ENCODE results near the gene TSPEAR. TPM values are rescaled to one million over a fixed set of nuclear protein-coding genes. Genes with fewer than 3 reads are reported as not detected.

The TSPEAR gene
- total RNA-seq, 2 experiments from 2014 or later, result not detected

DNA sequence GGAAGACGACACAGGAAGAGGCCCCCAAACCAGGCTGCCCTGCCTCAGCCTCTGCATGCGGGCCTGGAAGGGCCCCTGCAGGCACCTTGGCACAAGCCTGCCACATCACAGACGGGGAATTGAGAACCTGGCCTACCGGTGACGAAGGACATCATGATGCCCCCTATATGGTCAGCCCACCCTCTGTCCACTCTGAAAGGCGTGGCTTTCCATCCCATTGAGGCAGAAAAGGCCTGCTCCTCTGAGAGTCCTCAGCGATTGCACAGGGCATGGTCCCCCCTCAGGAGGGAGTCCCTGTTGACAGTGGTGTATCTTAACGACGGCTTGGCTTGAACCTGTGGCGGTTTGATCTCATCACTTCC, 182.8 kb downstream of the TSPEAR start:
- H3K27ac ChIP-seq (ENCODE audit: low read depth, low read length, poor library complexity, severe bottlenecking), result no peak overlapping the region
- ChIA-PET CTCF (ENCODE audit: unreplicated experiment) (no interaction called here), POLR2A (no interaction called here)
- BruUV-seq (replicated peaks), result no TSS peak
- no peak overlapping the region for H2AFZ ChIP-seq (ENCODE audit: low read length)
- intact Hi-C loops (cut with micrococcal nuclease; ENCODE audit: unreplicated experiment), result no loop called here
- no peaks in the 10 kb centered on the region; the same call in 1 of the 2 replicates for H3K9me3 ChIP-seq (ENCODE audit: low read length)
- no peak for DNase-seq (ENCODE audit: low spot score)
- no peaks in the 10 kb centered on the region for H3K36me3 ChIP-seq (ENCODE audit: insufficient read depth, low read length)
- H3K79me2 ChIP-seq (ENCODE audit: insufficient read depth, low read depth, low read length), result no peaks in the 10 kb centered on the region
- no peak overlapping the region for H3K4me2 ChIP-seq (ENCODE audit: low read length)
- no peaks in the 10 kb centered on the region for H3K4me1 ChIP-seq (ENCODE audit: insufficient read depth, low read length, poor library complexity, severe bottlenecking)
- no peaks in the 10 kb centered on the region for H4K20me1 ChIP-seq (ENCODE audit: insufficient read depth, low read length)
- no peaks in the 10 kb centered on the region for H3K9me2 ChIP-seq (ENCODE audit: insufficient read depth, low read length)
- H3K4me3 ChIP-seq (ENCODE audit: low read depth, low read length, poor library complexity, severe bottlenecking), result no peak overlapping the region
- no peak for TF ChIP-seq EZH2phosphoT487 (IDR thresholded peaks at IDR 0.05; ENCODE audit: borderline replicate concordance, low read depth, low read length)
- TF ChIP-seq, protein P1, sequence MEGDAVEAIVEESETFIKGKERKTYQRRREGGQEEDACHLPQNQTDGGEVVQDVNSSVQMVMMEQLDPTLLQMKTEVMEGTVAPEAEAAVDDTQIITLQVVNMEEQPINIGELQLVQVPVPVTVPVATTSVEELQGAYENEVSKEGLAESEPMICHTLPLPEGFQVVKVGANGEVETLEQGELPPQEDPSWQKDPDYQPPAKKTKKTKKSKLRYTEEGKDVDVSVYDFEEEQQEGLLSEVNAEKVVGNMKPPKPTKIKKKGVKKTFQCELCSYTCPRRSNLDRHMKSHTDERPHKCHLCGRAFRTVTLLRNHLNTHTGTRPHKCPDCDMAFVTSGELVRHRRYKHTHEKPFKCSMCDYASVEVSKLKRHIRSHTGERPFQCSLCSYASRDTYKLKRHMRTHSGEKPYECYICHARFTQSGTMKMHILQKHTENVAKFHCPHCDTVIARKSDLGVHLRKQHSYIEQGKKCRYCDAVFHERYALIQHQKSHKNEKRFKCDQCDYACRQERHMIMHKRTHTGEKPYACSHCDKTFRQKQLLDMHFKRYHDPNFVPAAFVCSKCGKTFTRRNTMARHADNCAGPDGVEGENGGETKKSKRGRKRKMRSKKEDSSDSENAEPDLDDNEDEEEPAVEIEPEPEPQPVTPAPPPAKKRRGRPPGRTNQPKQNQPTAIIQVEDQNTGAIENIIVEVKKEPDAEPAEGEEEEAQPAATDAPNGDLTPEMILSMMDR (conservative IDR thresholded peaks at IDR 0.05; ENCODE audit: low read length), result no peak

DNA sequence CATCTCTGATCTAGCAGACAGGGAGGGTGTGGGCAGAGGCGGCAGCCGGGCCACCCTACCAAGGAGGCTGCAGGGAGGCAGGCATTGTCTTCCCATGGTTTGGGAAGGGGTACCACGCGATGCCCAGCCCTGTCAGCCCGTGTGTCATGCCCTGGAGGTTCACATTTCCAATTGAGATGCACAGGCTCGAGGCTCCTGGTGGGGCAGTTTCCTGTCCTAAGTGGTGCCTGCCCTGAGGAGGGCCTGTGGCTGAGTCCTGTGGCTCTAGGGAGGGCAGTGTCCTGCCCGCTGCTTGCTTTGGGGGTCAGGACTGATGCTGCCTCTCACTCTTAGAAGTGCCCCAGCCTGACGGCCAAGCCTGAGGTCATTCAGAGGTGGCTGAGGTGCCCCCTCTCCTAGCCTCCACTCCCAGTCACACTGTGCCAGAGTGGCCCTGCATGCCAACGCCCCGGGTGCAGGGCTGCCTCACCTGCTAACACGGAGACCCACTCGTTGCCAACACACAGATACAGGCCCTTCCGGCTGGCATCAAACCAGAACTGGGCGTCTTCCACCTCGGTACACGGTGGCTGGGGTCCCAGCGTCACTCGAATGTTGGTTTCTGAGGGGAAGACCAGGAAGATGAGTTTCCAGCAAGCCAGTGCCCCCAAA, 183.3 kb downstream of the TSPEAR start:
- H3K4me1 ChIP-seq (ENCODE audit: insufficient read depth, low read length, poor library complexity, severe bottlenecking), result no peaks in the 10 kb centered on the region
- no peaks in the 10 kb centered on the region for H3K79me2 ChIP-seq (ENCODE audit: insufficient read depth, low read depth, low read length)
- TF ChIP-seq, protein P1 (conservative IDR thresholded peaks at IDR 0.05; ENCODE audit: low read length), result no peak
- TF ChIP-seq EZH2phosphoT487 (IDR thresholded peaks at IDR 0.05; ENCODE audit: borderline replicate concordance, low read depth, low read length), result no peak
- H3K9me3 ChIP-seq (ENCODE audit: low read length), result no peaks in the 10 kb centered on the region; the same call in 1 of the 2 replicates
- H3K36me3 ChIP-seq (ENCODE audit: insufficient read depth, low read length), result no peaks in the 10 kb centered on the region
- no peak for DNase-seq (ENCODE audit: low spot score)
- intact Hi-C loops (cut with micrococcal nuclease; ENCODE audit: unreplicated experiment), result no loop called here
- no peak overlapping the region for H3K27ac ChIP-seq (ENCODE audit: low read depth, low read length, poor library complexity, severe bottlenecking)
- no peak overlapping the region for H3K4me3 ChIP-seq (ENCODE audit: low read depth, low read length, poor library complexity, severe bottlenecking)
- no peak overlapping the region for H2AFZ ChIP-seq (ENCODE audit: low read length)
- H4K20me1 ChIP-seq (ENCODE audit: insufficient read depth, low read length), result no peaks in the 10 kb centered on the region
- ChIA-PET CTCF (ENCODE audit: unreplicated experiment) (no interaction called here), POLR2A (no interaction called here)
- no peaks in the 10 kb centered on the region for H3K9me2 ChIP-seq (ENCODE audit: insufficient read depth, low read length)
- BruUV-seq (replicated peaks), result no TSS peak
- no peak overlapping the region for H3K4me2 ChIP-seq (ENCODE audit: low read length)

DNA sequence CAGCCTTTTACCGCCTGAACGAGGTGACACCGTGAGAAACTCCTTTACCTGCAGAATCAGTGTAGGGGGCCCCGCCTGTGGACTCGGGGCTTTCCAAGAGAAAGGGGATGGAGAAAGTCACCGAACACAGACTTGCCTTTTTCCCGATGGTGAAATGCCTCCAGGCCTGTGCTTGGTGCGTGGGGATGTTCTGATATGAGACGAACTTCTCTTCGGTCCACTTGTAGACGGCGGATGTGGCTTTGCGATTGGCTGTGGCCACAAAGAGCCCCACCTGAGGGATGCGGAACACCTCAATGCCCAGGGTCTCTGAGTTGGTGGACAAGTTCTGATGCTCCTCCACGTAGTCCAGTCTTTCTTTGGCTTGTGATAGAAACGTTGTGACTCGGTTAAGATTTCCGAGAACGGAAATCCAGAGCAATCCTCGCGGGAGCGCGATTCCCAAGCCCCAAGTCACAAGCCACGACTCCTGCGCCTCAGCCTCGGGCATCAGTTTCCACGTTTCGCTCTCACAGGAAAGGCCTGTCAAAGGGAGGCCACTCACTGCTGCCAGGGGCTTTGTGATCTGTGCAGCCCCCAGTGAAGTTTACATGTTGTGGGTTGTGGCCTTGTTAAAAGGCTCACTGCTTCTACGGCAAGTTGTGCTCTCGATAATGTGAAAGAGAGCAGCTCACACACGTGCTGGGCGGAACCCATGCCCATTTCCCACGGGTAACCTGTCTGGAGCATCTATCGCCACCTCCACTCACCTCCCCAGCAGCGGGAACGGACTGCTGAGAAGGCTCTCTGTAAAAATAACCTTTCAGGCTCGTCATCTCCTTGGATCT, 184.0 kb downstream of the TSPEAR start:
- H3K27ac ChIP-seq (ENCODE audit: low read depth, low read length, poor library complexity, severe bottlenecking), result no peak overlapping the region
- H3K4me1 ChIP-seq (ENCODE audit: insufficient read depth, low read length, poor library complexity, severe bottlenecking), result no peaks in the 10 kb centered on the region
- H3K9me3 ChIP-seq (ENCODE audit: low read length), result no peaks in the 10 kb centered on the region; the same call in 1 of the 2 replicates
- H4K20me1 ChIP-seq (ENCODE audit: insufficient read depth, low read length), result no peaks in the 10 kb centered on the region
- no peak overlapping the region for H2AFZ ChIP-seq (ENCODE audit: low read length)
- H3K4me2 ChIP-seq (ENCODE audit: low read length), result no peak overlapping the region
- no peak overlapping the region for H3K4me3 ChIP-seq (ENCODE audit: low read depth, low read length, poor library complexity, severe bottlenecking)
- ChIA-PET CTCF (ENCODE audit: unreplicated experiment) (no interaction called here), POLR2A (no interaction called here)
- H3K79me2 ChIP-seq (ENCODE audit: insufficient read depth, low read depth, low read length), result no peaks in the 10 kb centered on the region
- TF ChIP-seq, protein P1 (conservative IDR thresholded peaks at IDR 0.05; ENCODE audit: low read length), result no peak
- no peak for TF ChIP-seq EZH2phosphoT487 (IDR thresholded peaks at IDR 0.05; ENCODE audit: borderline replicate concordance, low read depth, low read length)
- BruUV-seq (replicated peaks), result no TSS peak
- DNase-seq (ENCODE audit: low spot score), result no peak
- no peaks in the 10 kb centered on the region for H3K9me2 ChIP-seq (ENCODE audit: insufficient read depth, low read length)
- intact Hi-C loops (cut with micrococcal nuclease; ENCODE audit: unreplicated experiment), result no loop called here
- H3K36me3 ChIP-seq (ENCODE audit: insufficient read depth, low read length), result no peaks in the 10 kb centered on the region

Measured in OCI-LY7 (cell line).